Activated CD8-positive, alpha-beta memory T cell treated with anti-CD3 and anti-CD28 coated beads, Interleukin-2, amount 50 U/mL, for 24 hours (primary cell): ENCODE data around the gene RASSF6.
"Not testable (repeated sequence)": the region's sequence is repeated elsewhere in the genome, so short reads cannot be mapped to it uniquely, and the experiment has no call there.

Experiments used
- DNase-seq: peaks from one replicate; pipeline ENCODE4 v3.0.0-alpha.2; 2020; ENCODE audit errors: extremely low read depth

Gene RASSF6

GRCh38 chr4:73612032-73612431 lies 8.2 kb downstream of the RASSF6 start:
- no peak for DNase-seq

DNA sequence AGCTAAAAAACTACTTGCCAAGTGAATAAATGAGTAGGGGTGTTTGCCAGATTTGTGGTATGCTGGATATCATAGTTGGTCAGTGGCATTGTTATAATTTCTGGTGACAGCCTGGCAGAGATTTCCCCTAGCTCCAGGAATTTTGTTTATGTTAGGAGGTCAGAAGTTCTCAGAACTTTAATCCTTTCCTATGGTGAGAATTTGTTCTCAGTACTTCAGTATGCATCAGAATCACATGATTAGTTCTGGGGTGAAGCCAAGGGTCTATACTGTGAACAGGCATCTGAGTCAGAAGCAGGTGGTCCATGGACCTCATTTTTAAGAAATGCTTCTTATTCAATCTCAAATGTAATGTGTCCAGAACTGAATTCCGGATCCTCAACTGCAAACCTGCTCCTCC lies 10.5 kb downstream of the RASSF6 start:
- no peak for DNase-seq

- no peak for DNase-seq
Observed at GRCh38 chr4:73608689-73609594, 11.3 kb downstream of the RASSF6 start.

DNA sequence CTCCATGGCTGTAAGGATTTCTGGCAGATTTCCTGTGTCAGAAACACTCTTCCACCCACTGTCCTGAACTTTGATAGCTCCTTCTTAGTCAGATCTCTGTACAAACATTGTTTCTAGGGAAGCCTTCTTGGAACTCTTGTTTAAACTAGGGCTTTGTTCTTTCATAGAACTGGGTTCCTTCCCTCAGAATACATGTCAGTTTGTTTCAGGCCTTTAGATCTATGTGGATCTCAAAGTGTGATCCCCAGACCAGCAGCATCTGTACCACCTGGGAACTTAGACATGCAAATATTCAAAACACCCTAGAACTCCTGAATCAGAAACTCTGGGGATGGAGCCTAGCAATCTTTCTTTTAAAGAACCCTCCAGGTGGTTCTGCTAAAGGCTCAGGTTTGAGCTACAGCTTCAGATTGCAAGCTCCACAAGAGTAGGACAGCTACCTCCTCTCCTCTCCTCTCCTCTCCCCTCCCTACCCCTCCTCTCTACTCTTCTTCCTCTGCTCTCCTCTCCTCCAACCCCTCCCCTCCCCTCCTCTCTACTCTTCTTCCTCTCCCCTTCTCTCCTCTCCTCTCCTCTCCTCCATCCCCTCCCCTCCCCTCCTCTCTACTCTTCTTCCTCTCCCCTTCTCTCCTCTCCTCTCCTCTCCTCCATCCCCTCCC lies 12.7 kb downstream of the RASSF6 start:
- no peak for DNase-seq

DNA sequence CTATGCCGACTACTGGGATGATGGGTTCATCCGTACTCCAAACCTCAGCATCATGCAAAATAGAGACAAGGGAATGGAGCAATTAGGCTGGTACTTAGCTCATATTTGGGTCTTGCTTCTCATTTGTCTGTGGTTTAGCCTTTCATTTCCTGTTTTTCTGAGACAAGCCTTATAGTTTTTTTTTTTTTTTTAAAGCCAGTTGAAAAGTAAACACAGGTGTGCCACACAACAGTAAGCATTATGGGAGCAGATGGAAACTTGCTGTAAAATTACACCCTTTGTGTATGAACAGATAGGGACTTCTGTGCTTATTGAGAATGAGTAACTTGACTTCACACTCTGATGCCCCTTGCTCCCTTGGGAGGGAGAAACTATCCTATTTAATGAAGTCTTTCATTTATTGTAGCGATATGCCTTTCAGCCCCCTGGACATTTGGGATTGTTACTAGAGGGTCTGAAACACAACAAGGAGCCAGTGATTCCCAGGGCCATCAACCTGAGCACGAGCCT lies 13.7 kb downstream of the RASSF6 start:
- no peak for DNase-seq

- no peak for DNase-seq
Observed at GRCh38 chr4:73603854-73604584, 16.2 kb downstream of the RASSF6 start.

DNA sequence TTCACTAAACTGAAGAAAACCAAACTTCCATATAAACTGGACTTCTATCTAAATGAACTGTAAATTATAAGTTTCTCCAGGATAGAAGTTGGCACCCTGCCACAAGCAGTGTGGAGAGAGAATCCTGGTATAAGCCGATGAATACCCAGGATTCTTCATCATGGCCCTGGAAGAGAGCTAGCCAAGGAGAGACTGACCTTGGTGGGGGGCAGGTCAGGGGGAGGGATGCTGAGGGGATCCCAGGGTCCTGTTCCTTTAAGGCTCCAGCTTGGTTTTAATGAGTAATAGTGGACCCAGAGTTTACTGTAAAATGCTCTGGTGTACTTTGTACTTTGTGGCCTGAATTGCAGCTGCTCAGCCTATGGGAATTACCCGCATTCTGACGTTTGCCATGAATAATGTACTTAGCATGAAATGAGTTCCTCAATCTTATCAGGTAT lies 16.9 kb downstream of the RASSF6 start:
- no peak for DNase-seq

DNA sequence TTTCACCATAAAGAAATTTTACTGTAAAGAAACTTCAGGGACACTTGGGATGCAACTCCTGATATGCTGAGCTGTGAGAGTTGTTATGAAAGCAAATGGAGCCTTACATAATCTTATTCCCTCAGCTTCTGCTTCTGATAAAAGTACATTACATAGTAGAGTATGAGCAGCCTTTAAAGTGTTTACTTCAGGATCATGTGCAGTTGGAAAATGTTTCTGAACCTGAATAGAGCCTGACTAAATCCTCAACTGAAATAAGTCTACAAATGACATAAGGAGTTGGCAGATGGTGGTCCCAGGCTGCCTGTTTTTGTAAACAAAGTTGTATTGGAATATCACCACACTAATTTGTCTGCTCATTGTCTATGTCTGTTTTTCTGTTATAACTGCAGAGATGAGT lies 19.3 kb downstream of the RASSF6 start:
- no peak for DNase-seq

DNA sequence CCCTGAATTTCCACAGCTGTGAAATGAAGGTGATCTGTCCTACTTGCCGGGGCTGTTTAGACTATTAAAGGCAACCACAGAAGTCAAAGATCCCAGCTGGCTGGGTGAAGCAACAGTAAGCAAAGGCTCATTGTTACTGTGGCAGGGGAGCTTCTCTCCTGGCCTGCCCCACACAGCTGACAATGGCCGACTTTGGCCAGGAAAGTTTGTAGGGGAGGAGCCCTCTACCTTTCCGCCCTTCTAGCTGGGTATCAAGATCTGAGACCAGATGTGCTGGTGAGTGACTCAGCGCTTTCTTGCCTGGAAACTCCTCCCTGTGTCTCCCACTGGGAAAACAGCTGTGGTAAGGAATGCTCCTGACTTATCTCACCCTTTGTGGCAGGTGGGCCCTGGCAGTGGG lies 21.1 kb downstream of the RASSF6 start:
- DNase-seq = no peak

- no peak for DNase-seq
Observed at GRCh38 chr4:73597594-73597993, 22.6 kb downstream of the RASSF6 start.

DNA sequence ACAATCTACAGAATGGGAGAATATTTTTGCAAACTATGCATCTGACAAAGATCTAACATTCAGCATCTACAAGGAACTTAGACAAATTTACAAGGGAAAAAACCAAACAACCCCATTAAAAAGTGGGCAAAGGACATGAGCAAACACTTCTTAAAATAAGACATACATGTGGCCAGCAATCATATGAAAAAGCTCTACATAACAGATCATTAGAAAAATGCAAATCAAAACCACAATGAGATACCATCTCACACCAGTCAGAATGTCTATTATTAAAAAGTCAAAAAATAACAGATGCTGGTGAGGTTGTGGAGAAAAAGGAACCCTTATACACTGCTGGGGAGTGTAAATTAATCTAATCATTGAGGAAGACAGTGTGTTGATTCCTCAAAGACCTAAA lies 23.1 kb downstream of the RASSF6 start:
- not testable (repeated sequence) for DNase-seq

- DNase-seq = no peak
Observed at GRCh38 chr4:73596001-73596400, 24.2 kb downstream of the RASSF6 start.

GRCh38 chr4:73593631-73594241 lies 26.5 kb downstream of the RASSF6 start:
- DNase-seq = no peak

DNA sequence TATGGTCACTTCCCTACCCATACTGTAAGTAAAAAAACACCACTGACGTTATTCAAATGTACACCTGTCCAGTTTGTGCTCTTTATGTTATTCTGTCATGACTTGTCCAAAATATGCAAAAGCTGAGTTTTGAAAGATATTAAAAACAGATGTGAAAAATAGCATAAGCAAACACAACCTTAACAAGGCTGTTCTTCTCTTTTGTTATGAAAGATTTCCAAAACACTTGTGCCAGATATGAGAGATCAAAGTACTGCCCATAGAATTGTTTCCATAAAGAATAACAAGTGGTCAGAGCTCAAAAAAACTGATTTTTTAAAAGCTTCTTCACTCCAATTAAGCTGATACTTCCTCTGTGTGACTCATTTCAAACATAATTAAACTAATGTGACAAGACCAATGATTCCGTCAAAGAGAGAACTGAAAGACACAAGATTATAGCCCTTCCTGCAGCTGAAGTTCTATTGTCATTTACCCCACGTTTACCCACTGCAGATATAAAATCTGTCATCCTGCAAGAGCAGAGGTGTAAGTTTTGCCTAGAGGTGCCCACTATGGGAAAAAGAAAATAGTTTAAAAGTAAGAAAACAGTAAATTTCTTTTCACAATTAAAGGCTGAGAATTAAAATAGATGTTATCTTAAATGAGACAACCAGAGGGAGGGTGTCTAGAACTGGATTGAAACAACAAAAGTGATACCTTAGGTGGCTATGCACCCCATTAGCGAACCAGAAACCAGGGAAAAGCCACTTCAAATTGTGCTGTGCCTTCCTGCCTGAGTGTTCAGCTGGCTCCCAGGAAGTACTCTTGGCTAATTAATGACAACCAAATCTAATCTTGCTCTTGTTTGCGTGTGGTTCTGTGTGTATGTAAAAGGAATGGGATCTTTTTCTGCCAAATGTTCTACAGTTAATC lies 30.1 kb downstream of the RASSF6 start:
- DNase-seq = no peak

- no peak for DNase-seq
Observed at GRCh38 chr4:73589261-73589847, 30.9 kb downstream of the RASSF6 start.

DNA sequence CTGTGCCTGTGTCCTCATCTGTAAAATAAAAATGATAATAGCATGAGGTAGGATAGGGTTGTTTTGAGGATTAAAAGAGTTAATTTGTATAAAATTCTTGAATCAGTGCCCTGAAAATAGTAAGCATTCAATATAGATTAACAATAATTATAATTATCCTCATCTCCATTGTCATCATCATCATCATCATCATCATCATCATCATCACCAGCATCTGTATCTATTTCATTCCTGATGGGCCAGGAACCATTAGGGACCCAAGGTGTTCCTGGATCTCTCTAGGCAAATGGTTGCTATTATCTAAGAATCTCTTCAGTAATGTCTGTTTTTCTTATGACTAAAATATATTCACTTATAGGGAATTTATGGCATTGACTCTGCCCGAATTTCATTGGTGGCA lies 31.6 kb downstream of the RASSF6 start:
- no peak for DNase-seq

GRCh38 chr4:73586666-73587065 lies 33.6 kb downstream of the RASSF6 start:
- DNase-seq = no peak

DNA sequence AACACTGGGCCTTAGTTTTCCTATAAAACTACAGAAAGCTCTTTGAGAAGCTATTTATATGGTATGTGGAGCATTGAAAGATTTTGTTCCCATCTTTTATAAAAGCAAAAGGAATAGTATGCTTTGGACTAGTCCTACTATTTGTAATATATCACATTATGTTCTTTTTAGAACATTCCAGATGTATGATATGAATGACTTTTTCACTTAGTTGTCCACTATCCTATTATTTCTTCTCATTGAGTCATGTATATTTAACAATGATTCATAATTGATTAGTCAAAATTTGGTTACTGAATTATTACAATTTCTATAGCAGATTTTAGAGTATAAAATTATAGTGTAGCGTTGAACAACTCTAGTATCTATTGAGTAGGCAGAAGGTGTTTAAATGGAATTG lies 34.2 kb downstream of the RASSF6 start:
- no peak for DNase-seq

DNA sequence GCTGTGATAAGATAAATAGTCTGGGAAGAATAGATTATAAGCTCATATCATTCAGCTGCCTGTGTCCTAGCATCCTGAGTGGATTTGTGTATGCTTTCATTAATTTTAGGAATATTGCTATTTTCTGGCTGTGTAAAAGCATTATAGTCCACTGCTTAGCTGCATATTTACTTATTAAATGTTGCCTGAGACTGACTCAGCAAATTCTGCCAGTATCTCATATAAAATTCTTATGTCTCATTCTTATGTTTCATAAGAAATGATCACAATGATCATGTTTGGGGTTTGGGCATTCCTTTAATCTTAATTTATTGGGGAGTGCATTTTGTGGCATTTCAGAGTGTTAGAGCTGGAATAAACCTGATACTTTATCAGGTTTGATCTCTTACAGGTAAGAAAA lies 34.9 kb downstream of the RASSF6 start:
- no peak for DNase-seq

GRCh38 chr4:73583666-73584065 lies 36.6 kb downstream of the RASSF6 start:
- DNase-seq = no peak
